Inflammatory macrophage treated with lipopolysaccharide for 4 hours (primary cell): ENCODE results near the gene ITGB7.
"Not testable (repeated sequence)": the region's sequence is repeated elsewhere in the genome, so short reads cannot be mapped to it uniquely, and the experiment has no call there.

Experiments
- DNase-seq: peaks from one replicate; pipeline ENCODE4 v3.0.0-alpha.2; 2020

The ITGB7 gene

GRCh38 chr12:53176750-53177149 lies 30.3 kb downstream of the ITGB7 start:
- no peak for DNase-seq

GRCh38 chr12:53174881-53175491 lies 32.1 kb downstream of the ITGB7 start:
- peak; percentile 47 for DNase-seq

DNA sequence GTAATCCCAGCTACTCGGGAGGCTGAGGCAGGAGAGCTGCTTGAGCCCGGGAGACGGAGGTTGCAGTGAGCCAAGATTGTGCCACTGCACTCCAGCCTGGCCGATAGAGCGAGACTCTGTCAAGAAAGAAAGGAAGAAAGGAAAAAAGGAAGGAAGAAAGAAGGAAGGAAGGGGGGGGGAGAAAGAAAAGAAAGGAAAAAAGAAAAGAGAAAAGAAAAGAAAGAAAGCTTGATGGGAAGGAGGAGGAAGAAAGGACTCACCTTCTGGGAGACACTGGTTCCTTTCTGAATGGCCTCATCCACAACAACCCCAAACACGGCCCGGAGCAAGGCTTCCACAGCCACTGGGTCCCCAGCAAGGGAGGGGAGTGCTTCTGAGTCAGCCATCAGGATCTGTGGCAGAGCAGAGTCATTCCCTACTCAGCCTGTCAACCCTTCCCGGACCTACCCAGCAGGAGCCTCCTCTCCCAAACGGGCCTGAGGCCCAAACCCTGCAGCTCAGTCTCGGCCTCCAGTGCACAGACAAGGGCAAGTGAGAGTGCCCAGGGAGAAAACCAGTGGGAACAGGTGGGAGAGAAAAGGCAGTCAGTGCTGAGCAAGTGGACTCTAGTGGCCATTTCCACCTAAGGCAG lies 33.9 kb downstream of the ITGB7 start:
- no peak for DNase-seq

- no peak for DNase-seq
These were observed 34.7 kb downstream of the ITGB7 start for GRCh38 chr12:53172352-53172751.

DNA sequence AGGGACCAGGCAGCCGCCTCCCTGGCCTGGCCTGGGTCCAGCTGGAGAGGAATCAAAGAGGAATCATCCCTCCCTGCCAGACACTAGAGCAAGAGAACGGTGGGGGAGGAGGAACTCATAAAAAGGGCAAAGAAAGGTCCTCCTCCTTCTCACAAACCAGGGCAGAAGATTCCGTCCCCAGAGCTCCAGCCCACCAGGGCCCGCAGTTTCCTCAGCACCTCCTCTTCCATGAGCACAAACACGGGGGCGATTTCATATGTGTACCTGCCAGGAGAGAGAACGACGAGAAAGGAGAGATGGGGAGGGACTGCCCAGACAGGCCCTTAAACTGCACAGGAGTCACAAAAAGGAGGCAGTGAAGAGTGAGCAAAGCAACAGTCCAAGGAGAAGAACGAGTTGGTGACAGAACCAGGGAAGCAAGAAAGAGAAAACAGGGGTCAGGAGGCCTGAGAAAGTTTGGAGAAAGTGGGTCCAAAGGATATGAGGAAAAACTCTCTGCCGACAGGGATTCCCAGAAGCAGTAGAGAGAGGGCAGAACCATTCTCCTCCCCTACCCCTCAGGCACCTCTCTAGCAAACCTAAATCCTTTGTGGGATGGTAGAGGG lies 35.2 kb downstream of the ITGB7 start:
- no peak for DNase-seq

DNA sequence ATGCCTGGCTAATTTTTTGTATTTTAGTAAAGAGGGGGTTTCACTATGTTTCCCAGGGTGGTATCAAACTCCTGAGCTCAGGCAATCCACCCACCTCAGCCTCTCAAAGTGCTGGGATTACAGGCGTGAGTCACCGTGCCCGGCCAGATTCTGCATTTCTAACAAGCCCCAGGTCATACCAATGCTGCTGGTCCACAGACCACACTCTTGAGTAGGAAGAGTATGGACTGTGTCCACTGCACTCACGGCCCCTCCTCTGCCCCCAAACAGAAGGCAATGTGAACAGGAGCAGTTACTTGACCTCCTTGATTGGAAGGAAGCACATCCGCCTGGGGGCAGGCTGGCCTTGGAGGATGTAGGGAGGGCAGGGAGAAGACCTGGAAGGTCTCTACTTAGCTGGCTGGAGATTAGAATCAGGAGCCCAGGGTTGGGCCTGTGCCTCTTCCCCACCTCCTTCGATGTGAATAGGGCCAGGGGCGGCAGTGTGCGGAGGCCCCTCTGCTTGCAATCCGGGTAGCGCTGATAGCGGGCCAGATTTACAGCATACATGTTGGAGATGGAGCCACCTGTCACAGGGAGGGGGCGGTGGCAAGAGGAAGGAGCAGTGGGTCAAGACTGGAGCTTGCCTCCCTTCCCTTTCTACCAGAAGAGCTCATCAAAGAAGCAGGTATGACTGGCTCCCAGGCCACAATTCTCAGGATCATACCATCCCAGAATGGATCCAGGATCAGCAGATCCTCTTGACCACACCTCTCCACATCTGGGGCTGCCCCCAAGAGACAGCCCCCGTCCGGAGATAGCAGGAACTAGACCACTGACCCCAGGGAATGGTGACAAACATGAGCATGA lies 36.0 kb downstream of the ITGB7 start:
- no peak for DNase-seq

- DNase-seq: no peak
These were observed 36.8 kb downstream of the ITGB7 start for GRCh38 chr12:53170215-53170614.

DNA sequence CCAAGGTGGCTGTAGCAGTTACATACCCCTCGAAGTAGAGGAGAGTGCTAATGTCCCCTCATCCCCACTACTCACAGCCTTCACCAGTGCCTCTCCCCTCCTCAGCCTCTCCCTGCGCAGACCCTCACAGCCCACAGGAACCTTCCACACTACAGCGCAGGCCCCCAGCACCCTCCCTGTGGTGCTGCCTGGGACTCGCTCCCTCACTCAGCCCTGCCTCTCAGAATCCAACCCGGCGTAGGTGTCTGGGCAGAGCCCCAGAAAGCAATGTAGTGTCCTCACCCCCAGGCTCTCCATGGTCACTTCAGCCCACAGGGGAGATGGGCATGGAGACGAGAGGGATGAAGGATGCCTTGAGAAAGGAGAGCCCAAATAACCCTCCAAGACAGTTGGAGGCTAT lies 37.4 kb downstream of the ITGB7 start:
- DNase-seq: no peak

GRCh38 chr12:53166837-53167236 lies 40.2 kb downstream of the ITGB7 start:
- no peak for DNase-seq

DNA sequence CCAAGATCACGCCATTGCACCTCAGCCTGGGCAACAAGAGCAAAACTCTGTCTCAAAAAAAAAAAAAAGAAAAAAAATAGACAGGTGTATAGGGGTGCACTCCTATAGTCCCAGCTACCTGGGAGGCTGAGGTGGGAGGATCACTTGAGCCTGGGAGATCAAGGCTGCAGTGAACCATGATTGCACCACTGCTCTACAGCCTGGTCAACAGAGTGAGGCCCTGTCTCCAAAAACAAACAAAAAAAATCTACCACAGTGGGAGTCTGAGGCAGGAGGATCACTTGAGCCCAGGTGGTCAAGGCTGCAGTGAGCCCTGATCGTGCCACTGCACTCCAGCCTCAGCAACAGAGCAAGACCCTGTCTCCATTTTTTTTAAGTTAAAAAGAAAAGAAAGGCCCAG lies 44.0 kb downstream of the ITGB7 start:
- DNase-seq: not testable (repeated sequence)

DNA sequence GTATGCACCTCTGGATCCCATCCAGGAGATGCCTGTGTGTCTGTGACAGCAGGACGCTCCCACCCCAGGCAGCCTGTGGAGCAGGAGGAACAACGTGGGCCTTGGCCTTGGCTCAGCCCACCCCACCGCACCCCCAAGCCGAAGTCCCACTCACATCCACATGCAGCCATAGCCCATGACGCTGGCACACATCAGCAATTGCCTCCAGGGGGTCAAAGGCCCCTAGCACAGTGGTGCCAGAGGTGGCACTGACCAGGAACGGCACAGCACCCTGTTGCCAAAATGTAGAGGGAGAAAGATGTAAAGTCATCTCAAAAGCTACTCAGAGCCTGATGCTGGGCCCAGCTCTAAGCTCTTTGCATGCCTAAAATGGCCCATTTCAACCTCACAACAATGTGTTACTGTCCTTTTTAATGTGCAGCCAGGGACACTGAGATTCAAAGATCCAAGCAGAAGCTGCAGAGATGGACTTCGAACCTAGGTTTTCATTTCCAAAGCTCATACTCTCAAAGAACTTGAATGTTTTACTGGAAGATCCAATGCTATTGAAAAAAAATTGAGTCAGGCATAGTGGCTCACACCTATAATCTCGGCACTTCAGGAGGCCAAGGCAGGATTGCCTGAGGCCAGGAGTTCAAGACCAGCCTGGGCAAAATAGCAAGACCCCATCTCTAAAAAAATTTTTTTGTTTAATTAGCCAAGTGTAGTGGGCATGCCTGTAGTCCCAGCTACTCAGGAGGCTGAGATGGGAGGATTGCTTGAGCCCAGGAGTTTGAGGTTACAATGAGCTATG lies 45.7 kb downstream of the ITGB7 start:
- no peak for DNase-seq

- DNase-seq: no peak
These were observed 46.4 kb downstream of the ITGB7 start for GRCh38 chr12:53160673-53161072.

- DNase-seq: no peak
These were observed 47.1 kb downstream of the ITGB7 start for GRCh38 chr12:53160000-53160399.

DNA sequence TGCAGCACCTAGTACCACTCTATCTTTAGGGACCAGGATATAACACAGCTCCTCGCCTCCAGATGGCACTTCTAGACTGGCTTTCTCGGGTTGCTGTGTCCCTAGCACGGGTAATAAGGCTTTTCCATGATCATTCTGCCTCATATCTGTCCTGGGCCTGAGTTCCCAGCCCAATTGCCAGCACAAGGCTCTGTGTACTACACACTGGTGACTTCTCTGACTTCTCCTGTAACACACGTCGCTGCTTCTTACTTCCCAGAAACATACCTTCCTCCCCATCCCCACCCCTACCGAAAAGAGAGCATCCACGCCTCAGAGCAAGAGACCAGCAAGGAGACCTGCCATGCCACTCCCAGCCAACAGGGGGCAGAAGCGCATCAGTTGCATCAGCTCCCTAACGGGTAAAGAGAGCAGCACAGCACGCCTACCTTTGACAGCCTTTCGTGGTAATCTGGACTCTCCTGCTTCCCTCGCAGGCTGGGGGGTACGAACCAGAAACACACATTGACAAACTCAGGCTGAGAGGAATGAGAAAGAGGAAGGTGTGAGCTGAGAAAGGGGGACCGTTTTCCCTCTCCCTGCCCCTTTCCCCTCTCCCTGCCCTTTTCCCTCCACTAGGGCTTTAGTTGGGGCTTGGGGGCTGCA lies 47.7 kb downstream of the ITGB7 start:
- DNase-seq: peak; percentile 74

DNA sequence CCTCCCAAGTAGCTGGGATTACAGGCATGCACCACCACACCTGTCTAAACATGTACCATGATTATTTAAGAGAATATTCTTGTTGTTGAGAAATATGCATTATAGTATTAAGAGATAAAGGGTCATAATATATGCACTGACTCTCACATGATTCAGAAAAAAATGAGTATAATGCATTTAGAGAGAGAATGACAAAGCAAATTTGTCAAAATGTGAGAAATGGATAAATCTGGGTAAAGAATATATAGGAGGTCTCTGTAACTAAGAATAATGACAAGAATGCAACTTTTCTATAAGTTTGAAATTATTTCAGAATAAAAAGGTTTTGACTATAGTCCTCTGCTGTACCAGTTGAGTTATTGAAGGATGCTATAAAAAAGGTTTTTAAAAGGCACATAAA lies 54.7 kb downstream of the ITGB7 start:
- DNase-seq: no peak

DNA sequence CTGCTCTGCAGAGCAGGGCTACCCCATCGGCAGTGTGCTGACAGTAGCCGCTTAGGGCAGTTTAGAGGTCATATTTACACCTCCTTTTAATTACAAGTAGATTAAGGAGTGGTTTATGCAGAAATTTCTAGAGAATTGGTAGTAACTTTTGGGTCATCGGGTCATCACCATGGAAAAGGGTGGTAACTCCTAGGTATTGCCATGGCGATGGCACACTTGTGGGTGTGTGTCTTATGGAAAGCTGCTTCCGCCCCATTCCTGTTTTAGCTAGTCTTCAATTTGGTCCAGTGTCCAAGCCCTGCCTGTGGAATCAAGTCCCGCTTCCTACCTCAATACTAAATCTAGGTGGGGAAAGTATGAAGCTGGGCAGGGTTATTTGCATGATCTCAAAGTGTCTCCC lies 56.0 kb downstream of the ITGB7 start:
- DNase-seq: no peak

DNA sequence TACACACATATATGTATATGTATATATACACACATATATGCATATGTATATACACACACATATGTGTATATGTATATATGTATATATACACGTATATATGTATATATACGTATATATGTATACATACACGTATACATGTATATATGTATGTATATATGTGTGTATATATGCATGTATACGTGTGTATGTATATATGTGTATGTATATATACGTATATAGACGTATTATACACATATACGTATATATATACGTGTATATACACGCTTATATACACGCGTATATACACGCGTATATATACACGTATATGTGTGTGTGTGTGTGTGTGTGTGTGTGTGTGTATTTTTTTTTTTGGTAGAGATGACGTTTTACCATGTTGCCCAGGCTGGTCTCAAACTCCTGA lies 59.4 kb downstream of the ITGB7 start:
- no peak for DNase-seq

DNA sequence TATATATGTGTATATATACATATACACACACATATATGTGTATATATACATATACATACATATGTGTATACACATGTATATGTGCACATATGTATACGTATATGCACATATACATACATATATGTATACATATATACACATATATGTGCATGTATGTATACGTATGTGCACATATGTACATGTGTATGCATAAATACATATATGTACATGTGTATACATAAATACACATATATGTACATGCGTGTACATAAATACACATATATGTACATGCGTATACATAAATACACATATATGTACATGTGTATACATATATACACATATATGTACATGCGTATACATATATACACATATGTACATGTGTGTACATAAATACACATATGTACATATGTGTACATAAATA lies 59.9 kb downstream of the ITGB7 start:
- DNase-seq: no peak

- DNase-seq: no peak
These were observed 61.4 kb downstream of the ITGB7 start for GRCh38 chr12:53145383-53146260.

DNA sequence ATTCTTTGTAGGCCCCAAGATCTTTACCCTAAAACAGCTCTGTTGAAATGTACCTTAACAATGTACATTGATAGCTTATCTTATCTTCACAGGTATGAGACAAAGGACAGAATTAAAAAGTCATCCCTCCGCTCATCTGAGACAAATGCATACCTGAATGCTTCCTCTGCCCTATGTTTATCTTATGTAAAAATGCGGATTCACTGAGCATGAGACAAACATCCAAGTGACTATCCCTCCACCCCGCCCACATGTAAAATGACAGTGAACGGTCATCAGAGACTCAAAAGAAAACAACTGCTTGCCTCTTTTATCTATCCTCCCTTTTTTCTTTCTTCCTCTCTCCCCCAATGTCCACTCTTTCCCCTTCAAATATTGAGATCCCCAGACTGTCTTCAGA lies 63.7 kb downstream of the ITGB7 start:
- no peak for DNase-seq
